HG02642 (cell line): ENCODE data around the gene TSPAN18.

ENCODE experiments used
- ATAC-seq: cut with Tn5 transposase; IDR thresholded peaks from one replicate; pipeline ENCODE4 v1.9.1; 2021; ENCODE audit warnings: mild to moderate bottlenecking; ENCODE audit not compliant: unreplicated experiment, poor library complexity

Gene TSPAN18

DNA sequence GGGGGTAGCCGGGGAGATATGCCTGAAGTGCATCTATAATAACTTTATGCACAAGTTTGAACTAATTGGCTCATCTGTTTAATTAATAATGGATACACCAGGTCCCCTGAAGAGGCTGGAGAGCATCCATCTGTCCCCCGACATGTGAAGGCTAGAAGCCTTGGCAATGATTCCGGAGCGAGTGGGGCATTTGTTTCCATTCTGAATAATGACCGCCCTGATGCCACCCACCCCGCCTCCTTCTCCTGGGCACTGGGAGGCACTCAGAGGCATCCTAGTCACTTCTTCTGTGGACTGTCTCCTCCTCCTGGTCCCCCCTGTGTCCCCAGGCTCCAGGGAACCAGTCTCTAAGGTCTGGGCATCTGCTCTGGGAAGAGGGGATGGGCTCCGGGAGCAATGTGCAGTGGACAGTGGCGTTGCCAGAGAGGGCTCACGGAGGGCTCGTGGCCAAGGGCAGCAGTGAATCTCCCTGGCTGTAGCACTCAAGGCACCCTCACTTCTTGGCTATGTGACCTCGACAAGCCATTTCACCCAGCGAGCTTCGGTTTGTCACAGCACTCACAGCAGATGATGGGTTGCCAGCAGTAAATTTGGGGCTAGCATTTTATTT, 64.7 kb downstream of the TSPAN18 start:
- ATAC-seq = no peak

DNA sequence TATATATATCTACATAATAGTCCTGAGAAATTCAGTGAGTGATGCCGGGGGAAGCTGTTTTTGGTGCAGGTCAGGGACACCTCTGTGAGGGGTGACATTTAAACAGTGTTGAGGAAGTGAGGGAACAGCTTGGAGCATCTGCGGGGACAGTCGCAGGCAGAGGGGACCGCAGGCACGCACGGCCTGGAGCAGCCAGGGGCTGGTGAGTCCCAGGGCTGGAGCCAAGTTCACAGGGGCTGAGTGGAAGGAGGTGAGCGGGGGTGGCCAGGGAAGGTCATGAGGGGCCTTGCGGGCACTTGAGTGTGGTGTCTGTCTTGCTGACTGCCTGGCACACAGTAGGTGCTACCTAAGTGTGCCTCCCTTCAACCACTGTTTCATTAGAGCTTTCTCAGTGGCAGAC, 65.4 kb downstream of the TSPAN18 start:
- no peak for ATAC-seq

DNA sequence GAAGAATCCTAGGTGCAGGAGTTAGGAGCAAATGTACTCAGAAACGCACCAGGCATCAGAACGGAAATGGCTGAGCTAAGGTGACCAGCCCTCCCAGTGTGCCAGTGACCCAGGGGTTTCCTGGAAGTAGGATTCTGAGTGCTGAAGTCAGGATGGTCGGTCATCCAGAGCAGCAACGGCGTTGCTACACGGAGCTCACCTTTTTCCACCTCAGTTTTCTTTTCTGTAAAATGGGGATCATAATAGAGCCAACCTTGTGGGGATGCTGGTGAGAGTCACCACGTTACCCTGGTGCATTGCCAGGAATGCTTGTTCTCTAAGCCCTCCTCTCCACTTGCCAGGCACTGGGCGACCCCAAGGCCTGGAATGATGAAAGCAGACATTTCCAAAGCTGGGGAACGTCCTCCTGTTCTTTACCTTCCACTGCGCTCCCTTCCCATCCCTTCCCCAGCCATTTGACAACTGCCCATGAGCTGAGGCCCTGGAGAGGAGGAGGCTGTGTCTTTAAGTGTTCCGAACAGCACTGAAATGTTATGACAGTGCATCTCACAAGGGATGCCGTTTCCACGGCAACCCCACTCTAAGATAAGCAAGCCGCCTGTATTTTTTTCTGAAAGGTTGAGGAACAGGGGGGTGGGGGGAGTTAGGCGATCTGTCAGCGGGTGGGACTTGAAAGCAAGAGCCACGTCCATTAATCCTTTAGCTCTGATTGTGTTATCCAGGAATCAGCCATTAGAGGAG, 66.8 kb downstream of the TSPAN18 start:
- no peak for ATAC-seq

DNA sequence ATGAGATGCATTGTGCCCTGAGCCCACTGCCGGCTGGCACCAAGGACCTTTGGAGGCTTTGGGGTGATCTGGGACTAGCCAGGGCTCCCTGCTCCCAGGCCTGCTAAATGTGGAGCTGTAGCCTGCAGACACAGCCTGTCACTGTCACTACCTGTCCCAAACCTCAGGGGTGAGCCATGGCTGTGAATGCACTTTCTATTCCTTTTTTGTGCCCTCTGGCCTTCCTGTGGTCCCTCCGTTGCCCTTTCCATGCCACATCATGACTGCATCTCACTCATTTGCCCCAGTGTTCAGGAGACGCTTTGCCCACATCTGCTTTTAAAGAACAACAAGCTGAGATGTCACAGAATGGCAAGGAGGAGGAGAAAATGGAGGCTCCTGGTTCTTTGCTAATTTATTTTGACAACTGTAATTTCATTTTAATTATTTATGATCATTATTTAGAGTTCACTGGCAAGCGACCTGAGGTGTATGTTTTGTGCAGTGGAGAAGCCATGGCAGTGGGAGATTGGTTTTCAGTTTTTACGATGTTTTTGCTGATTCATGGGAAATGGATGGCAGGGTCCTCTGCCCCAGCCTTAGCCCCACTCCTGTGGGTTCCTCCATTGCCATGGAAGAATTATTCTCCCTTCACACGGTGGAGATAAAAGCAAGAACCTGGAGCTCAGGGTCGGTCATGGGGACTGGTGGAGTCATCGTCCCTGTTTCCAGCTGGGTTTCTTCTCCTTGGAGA, 69.2 kb downstream of the TSPAN18 start:
- no peak for ATAC-seq

DNA sequence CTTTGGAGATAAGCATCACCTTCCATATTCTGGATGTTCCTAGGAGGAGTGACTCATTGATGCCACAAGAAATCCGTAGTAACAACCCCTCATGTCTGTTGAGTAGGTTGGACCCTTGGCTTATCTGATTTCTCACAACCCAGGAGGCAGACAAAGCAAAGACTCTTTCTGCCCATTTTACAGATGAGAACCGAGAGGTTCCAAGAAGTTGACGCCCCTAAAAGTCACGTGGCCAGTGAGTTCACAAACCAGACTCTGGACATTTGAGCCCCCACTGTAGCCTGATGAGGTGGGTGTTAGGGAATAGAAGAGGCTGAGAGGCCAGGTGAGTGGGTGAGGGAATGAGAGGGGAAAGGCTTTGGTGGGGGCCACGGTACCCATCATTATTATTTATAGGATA, 70.3 kb downstream of the TSPAN18 start:
- ATAC-seq = no peak

DNA sequence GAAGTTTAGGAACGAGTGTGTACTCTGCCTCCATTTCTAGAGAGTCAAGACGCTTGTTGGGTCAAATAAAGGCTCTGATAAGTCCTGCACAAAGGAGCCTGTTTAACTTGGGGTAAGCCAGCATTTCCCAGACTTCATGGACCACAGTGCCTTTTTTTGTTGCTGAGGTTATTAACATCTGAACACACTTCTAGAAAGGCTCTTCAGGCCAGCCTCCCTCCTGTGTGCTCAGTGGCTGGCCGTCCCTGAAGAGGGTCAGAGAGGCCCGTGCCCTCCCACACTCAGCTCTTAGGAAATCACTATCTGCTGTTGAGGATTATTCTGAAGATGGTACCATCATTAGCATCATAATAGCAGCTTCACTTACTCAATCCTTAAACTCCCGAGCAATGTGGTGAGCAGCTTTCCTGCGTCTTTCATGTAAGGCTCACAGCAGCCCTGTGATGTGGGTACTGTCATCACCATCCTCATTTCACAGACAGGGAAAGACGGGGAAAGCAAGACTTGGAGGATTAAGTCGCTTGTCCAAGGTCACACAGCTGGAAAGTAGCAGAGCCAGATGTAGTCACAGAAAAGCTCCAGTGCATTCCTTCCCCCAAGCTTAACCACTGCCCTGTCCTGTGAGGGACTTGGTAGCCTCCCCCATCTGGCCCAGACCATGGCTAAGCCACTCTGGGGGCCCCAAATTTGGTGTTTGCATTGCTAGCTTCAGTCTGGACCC, 71.3 kb downstream of the TSPAN18 start:
- no peak for ATAC-seq

DNA sequence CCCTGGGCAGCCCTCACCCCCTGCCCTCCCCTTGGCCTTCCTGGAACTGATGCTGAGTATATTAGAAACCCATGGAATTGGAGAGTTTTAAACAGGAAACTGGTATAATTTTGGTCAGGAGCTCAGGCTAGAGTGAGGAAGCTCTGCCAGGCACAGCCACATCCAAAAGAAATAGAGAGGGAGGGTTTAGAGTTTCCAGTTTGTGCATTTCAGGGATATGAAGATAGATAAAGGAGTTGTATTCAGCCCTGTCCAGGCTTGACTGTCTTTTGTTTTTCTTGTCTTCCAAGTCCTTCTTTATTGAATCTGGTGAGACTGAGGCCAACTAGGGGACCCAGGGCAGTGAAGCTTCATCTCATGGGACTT, 71.8 kb downstream of the TSPAN18 start:
- ATAC-seq = no peak

DNA sequence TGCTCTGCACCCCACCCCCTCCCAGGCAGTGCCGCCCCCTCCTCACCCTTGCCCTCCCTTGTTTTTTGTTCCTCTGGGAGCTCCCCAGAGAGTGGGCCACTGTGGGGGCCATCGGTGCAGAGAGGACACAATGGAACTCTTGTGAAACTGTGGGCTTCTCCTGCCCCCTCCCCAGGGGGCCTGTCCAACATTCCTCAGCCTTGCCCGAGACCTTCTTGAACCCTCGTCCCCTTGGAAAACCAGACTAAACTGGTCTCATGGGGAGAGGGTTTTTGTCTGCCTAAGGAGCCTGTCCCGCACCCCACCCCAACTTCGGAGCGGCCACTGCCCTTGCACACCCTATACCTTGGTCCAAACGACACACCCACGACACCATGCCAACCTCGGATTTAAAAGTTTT, 72.2 kb downstream of the TSPAN18 start:
- no peak for ATAC-seq

DNA sequence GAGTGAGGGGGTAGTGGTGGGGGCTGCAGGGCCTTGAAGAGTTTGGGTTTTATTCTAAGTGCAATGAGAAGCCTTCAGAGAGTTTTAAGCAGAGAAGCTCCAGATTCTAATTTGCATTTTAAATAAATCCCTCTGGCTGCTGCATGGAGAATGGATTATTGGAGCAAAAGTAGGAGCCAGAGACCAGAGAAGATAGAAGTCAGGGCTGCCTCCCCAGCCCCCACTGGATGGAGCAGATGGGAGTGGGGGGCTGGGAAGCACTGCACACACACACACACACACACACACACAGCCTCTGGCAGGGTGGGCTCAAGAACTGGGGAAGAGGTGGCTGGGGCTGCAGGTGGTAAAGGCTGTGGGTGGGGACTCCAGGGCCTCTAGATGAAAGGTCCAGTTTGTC, 75.6 kb downstream of the TSPAN18 start:
- ATAC-seq = no peak

DNA sequence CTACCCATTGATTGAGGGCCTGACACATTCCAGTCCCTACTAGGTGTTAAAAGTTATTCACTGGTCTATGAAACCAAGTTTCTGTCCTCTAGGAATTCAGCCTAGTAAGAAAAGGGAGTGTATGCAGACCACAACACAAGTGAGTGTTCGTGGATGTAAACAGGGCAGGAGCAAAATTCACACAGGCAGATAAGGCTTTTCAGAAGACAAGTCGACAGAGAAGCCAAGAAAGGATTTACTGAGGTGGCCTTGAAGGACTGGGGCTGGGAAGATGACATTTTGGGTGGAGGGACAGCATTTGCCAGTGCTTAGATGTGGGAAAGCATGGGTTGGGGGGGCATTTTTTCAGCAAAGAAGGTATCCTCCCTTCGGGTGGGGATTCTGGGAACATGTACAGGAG, 76.2 kb downstream of the TSPAN18 start:
- ATAC-seq = no peak

DNA sequence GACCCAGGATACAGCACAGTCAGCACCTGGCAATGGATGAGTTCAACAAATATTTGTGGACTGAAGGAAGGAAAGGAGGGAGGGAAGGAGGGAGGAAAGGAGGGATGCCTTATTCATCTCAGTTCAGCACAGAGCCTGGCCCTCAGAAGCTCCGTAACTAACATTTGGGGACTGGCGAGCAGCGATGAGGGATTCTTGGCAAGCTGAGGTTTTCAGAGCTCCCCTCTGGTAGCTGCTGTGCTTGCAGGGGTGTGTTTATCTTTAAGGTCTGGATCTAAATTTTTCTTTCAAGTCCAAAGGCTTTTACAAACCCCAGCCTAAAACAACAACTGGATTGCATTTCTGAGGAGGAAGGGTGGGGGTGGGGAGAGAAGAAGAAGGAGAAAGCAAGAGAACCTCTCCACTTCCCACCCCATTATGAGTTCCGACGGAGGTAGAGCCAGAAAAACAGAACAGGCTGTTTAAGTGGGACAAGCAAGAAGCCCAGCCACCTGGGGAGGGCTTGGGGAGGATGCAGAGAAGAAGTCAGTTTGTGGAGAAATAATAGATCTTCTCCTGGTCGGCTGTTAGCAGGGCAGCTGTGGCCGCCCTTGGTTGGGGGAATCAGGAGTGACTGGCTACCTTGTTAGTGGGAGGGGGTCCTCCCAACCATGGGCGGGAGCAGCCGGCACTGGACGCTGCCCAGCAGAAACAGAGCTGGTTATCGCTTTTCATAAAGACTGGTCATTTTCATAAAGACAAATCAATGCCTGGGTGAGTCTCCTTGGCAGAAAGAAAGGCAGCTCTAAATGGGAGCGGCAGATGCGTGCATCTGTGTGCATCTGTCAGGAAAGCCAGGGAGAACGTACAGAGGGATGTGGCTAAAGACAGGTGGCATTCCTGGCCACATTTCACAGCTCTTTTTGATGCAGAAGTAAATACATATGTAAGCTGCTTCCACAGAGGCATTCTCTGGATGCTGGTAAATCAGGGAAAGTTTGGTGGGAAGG, 78.0 kb downstream of the TSPAN18 start:
- ATAC-seq = no peak

DNA sequence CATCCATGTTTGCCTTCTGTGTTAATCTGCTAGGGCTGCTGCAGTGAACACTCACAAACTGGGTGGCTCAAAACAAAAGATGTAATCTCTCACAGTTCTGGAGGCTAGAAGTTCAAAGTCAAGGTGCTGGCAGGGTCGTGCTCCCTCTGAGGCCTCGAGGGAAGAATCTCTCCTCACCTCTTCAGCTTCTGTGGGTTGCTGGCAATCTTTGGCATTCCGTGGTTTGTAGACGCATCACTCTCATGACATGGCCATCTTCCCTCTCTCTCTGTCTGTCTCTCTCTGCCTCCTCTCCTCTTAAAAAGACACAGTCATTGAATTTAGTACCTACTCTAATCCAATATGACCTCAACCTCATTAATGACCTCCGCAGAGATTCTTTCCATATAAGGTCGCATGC, 78.8 kb downstream of the TSPAN18 start:
- no peak for ATAC-seq

DNA sequence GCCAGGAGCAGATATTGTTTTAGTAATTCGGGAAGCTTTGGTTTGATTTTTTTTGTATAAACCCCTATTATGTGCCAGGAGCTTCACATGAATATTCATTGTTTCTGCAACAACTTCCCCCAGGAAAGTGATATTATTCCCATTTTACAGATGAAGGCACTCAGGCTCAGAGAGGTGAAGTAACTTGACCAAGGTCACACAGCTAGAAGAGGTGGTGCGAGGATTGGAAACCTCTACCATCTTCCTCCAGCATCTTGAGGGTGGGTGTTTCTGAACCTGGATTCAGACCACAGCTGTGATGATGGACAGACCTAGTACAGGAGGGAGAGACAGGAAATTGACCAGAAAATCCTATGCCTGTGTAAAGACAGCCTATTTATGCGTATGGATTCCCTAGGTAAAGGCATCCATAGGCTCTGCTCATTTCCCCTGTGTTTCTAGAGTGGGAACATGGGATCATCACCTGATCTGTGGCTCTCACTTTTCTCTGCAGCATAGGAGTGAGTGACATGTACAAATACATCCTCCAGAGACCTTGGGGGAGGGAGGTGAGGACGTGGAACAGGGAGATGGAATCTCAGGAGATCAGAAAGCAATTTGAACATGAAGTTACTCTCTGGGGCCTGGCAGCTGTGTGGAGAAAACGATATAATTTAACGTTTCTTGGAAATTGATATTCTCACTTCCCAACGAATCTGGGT, 81.4 kb downstream of the TSPAN18 start:
- no peak for ATAC-seq

DNA sequence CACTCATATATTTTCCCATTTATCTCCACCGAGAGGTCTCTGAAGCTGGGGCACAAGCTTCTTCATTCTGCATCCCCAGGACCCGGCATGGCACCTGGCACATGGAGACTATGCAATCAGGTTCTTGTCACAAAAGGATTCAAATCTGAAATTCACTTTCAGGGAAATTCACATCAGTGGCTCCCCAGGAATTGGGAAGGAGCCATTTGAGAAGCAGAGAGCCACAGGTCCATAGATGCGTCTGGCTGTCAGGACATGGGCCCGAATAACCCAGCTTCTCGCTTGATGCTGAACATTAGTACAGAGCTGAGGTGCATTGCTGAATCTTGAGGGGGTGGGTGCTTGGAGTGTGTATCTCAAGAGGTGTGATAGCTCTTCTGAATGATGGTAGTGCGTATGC, 82.5 kb downstream of the TSPAN18 start:
- ATAC-seq = no peak

DNA sequence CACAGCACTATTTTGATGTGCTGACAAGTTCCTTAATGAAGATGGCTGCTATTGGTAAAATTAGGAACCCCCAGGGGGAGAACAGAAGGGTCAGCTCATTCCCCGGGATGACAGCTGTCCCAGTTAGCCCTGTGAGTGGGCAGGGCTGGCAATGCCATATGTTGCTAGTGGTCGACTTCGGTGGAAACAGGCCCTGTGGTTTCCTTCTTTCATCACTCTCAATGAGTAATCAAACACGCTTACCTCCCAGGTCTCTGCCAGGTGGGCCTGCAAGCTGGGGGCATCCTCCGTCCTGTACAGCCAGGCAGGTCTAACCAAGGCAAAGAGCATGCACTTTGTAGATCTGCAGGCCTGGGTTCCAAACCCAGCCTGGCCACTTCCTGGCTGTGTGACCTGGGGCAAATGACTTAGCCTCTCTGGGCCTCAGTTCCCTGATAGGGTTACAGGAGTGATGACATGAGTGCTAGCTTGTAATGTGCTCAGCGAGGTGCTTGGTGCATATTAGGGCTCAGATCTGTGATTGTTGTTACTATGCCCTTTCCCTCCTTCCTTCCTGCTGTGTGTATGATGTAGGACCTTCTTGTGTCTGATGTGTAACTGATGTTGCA, 85.2 kb downstream of the TSPAN18 start:
- no peak for ATAC-seq

DNA sequence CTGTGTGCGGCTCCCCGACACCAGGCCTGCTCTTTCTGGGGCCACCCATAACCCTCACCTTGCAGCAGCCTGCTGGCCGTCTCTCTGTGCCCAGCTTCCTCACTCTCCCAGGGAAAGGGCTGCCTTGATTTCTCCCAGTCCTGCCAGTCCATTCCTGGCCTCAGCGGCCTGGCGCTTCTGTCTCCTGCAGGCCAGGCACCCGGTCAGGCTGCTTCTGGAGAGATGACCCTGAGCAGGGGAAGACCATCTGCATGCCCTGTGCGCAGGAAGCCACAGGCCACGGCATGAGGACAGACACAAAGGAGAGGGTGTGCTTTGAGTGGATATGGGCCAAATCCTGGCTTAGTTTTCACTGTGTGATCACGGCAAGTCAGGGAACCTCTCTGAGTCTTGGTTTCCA, 86.2 kb downstream of the TSPAN18 start:
- no peak for ATAC-seq

DNA sequence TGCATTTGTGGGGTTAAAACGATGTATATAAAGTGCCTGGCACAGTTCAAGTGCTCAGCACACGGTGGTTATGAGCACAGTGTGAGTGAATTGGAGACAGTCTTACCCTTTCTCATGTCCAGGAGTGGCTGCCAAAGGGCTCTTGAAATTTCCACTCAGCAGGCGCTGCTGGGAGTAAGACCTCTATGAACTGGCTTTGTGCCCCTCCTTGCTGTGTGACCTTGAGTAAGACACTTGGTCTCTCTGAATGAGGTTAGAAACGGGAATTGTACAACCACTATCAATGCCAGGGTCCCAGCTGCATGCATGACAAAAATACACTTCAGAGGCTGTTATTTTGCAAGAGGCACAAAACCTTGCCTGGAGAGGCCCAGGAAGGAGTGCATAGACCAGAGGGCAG, 86.6 kb downstream of the TSPAN18 start:
- no peak for ATAC-seq

DNA sequence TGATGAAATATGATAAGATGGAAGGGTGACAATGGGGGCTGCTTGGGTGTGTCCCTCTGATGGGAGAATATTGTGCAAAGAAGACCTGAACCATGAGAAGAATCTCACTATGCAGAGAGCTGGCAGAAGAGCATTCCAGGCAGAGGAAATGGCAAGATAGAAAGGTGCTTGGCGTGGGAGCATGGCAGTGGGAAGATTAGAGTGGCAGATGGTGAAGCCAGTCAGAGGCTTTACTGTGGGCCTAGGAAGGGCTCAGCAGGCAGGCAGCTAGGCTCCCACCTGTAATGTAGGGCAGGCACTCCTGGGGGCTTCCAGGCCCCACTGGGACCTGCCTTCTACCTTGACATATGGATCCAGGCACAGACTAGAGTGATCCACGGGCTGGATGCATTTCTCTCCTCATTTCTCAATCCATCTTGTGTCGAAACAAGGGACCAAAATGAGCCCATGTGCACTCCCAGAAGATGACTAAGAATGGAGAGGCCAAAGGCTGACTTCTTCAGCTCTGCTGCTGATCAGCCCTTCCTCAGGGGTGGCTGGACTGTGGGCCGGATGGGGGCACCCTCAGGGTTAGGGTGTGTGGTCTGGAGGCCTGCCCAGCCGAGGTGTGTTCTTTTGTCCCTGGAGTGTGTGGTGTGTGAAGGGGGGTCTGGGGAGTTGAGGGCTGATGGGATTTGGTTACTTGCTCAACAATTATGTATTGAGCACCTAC, 88.3 kb downstream of the TSPAN18 start:
- ATAC-seq = no peak
